Measurements from ENCODE around the gene ADAMTS16.

Gene ADAMTS16

DNA sequence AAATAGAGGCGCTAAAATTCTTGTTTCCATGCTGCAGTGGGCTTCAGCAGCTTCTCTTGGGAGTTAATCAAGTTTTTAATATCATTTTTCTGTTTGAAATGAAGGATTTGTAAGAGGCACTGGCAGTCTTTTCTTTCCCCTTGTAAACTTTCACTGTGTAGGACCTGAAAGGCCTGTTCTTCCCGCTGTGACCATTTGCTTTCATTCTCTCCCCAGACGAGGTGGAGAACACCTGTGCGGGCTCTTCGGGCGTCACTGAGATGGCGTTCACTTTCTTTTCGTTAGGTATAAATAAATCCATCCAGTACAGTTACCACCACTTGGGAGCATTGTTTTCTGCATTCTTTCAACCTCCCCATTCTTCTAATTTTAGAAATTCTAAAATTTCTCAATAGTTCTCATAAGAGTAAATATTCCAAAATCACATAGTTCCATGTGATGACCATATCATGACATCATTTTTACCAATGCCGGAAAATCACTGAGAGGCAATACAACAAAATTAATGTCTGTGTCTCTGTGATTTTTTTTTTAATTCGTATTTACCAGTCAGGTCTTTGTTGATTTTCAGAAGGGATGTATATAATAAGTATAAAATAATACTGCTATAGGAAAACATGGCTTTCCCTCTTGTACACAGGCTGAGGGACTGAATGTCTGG is 150.7 kb downstream of the ADAMTS16 start:
- ChIA-PET CTCF (no interaction called here), POLR2A (no interaction called here)
- no peak for TF ChIP-seq ELF4 (IDR thresholded peaks at IDR 0.05)
- TF ChIP-seq FOXK2 (IDR thresholded peaks at IDR 0.05): no peak
- TF ChIP-seq ZNF384 (IDR thresholded peaks at IDR 0.05): no peak
- no peak for TF ChIP-seq FOXA1 (IDR thresholded peaks at IDR 0.05)
- no peak for TF ChIP-seq BHLHE40 (IDR thresholded peaks at IDR 0.05; ENCODE audit: borderline replicate concordance)
- no peak for TF ChIP-seq HDGF (IDR thresholded peaks at IDR 0.05; ENCODE audit: borderline replicate concordance)
- TF ChIP-seq ARNT (IDR thresholded peaks at IDR 0.05): no peak
- TF ChIP-seq, protein P1, sequence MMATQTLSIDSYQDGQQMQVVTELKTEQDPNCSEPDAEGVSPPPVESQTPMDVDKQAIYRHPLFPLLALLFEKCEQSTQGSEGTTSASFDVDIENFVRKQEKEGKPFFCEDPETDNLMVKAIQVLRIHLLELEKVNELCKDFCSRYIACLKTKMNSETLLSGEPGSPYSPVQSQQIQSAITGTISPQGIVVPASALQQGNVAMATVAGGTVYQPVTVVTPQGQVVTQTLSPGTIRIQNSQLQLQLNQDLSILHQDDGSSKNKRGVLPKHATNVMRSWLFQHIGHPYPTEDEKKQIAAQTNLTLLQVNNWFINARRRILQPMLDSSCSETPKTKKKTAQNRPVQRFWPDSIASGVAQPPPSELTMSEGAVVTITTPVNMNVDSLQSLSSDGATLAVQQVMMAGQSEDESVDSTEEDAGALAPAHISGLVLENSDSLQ (IDR thresholded peaks at IDR 0.05): no peak
- no peak for TF ChIP-seq TARDBP (IDR thresholded peaks at IDR 0.05)
- TF ChIP-seq SP1 (IDR thresholded peaks at IDR 0.05): no peak
- TF ChIP-seq FOXM1 (IDR thresholded peaks at IDR 0.05; ENCODE audit: borderline replicate concordance): no peak
- no peak for TF ChIP-seq SUZ12 (IDR thresholded peaks at IDR 0.05)
- TF ChIP-seq LEF1 (IDR thresholded peaks at IDR 0.05; ENCODE audit: borderline replicate concordance): no peak
- no peak for TF ChIP-seq CTBP1 (IDR thresholded peaks at IDR 0.05; ENCODE audit: borderline replicate concordance)
- no peak for TF ChIP-seq L3MBTL2 (conservative IDR thresholded peaks at IDR 0.05)
- no peak for TF ChIP-seq NFRKB (IDR thresholded peaks at IDR 0.05)
- DNase-seq (ENCODE audit: extremely low spot score): no peak

DNA sequence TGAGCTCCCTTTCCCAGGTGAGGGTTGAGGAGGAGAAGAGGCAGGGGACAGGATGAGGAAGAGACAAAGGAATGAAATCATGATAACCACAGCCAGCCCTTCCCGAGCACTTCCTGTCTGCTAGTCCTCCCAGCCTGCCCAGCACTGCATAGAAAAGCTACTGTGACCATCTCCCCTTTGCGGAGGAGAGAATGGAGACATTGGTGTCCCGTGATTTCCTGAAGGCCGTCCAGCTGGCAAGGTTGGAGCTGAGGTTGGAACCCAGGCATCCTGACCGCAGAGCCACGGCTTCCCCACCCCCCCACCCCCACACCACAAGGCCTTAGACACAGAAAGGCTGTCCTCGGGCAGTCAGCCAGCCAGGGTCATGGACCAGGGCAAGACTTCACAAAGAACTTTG is 151.2 kb downstream of the ADAMTS16 start:
- ChIA-PET POLR2A (no interaction called here), CTCF (interaction anchor here (0.6 kb wide), 1 partner anchor 50 kb away, joined by 3 read pairs; no protein-coding TSS in a partner anchor)
- TF ChIP-seq TARDBP (IDR thresholded peaks at IDR 0.05) (no peak), SUZ12 (IDR thresholded peaks at IDR 0.05) (no peak), FOXM1 (IDR thresholded peaks at IDR 0.05; ENCODE audit: borderline replicate concordance) (no peak), FOXK2 (IDR thresholded peaks at IDR 0.05) (no peak)
- DNase-seq (ENCODE audit: extremely low spot score): no peak

DNA sequence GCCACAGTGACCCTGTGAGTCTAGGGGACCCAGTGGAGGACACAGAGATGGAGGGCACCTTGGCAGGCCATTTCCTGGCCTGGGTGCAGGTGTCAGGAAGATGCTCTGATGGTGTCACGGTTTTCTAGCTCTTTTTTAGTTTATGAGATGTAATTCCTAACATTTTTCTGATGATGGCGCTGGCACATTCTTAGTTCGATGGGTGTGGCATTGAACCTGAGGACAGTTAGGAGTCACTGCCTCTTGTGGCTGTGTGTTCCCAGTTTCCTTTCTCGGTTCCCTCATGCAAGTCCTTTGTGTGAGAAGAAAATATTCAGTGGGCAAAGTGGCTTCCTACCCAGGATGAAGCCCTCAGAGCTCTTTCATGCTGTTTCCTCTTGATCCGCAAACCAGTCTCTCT is 152.9 kb downstream of the ADAMTS16 start:
- no peak for DNase-seq (ENCODE audit: extremely low spot score)
- no peak for TF ChIP-seq NFRKB (IDR thresholded peaks at IDR 0.05)
- TF ChIP-seq FOXA1 (IDR thresholded peaks at IDR 0.05): no peak
- no peak for TF ChIP-seq SUZ12 (IDR thresholded peaks at IDR 0.05)
- no peak for TF ChIP-seq LEF1 (IDR thresholded peaks at IDR 0.05; ENCODE audit: borderline replicate concordance)
- no peak for TF ChIP-seq BHLHE40 (IDR thresholded peaks at IDR 0.05; ENCODE audit: borderline replicate concordance)
- TF ChIP-seq HDGF (IDR thresholded peaks at IDR 0.05; ENCODE audit: borderline replicate concordance): no peak
- no peak for TF ChIP-seq ARNT (IDR thresholded peaks at IDR 0.05)
- TF ChIP-seq, protein P1 (IDR thresholded peaks at IDR 0.05): no peak
- TF ChIP-seq FOXK2 (IDR thresholded peaks at IDR 0.05): no peak
- TF ChIP-seq ZNF384 (IDR thresholded peaks at IDR 0.05): no peak
- no peak for TF ChIP-seq CTBP1 (IDR thresholded peaks at IDR 0.05; ENCODE audit: borderline replicate concordance)
- POLR2A ChIA-PET: interaction anchor here (1.5 kb wide), 1 partner anchor 58 kb away, joined by 3 read pairs; no protein-coding TSS in a partner anchor
- CTCF ChIA-PET: interaction anchor here (0.6 to 1.5 kb wide), 12 partner anchors 37 to 413 kb away, joined by 3 to 14 read pairs (median 3); no protein-coding TSS in a partner anchor

DNA sequence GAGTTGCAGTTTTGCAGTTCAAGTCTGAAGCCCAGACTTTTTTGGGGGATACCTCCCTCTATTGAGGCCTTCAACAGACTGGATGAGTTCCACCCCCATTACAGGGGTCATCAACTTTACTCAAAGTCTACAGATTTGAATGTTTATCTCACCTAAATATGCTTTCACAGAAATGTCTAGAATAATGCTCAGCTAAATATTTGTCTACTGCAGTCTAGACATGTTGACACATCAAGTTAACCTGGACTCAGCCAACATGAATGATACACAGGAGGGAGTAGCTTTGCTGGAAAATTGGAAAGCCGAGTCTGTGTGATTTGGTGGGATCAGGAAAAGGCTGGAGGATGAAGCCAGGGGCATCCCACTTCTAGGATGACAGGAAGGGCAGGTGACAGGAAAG is 154.3 kb downstream of the ADAMTS16 start:
- CTCF ChIA-PET: interaction anchor here (0.9 to 1.5 kb wide), 2 partner anchors 36 to 109 kb away, joined by 3 read pairs; no protein-coding TSS in a partner anchor
- TF ChIP-seq SP1 (IDR thresholded peaks at IDR 0.05) (no peak), L3MBTL2 (conservative IDR thresholded peaks at IDR 0.05) (no peak), FOXA1 (IDR thresholded peaks at IDR 0.05) (no peak), ZNF384 (IDR thresholded peaks at IDR 0.05) (no peak), LEF1 (IDR thresholded peaks at IDR 0.05; ENCODE audit: borderline replicate concordance) (no peak), SUZ12 (IDR thresholded peaks at IDR 0.05) (no peak), ELF4 (IDR thresholded peaks at IDR 0.05) (no peak), CTBP1 (IDR thresholded peaks at IDR 0.05; ENCODE audit: borderline replicate concordance) (no peak), HDGF (IDR thresholded peaks at IDR 0.05; ENCODE audit: borderline replicate concordance) (no peak), FOXK2 (IDR thresholded peaks at IDR 0.05) (no peak), BHLHE40 (IDR thresholded peaks at IDR 0.05; ENCODE audit: borderline replicate concordance) (no peak), NFRKB (IDR thresholded peaks at IDR 0.05) (no peak)
- TF ChIP-seq, protein P1 (IDR thresholded peaks at IDR 0.05): no peak
- DNase-seq (ENCODE audit: extremely low spot score): no peak
- POLR2A ChIA-PET: no interaction called here

DNA sequence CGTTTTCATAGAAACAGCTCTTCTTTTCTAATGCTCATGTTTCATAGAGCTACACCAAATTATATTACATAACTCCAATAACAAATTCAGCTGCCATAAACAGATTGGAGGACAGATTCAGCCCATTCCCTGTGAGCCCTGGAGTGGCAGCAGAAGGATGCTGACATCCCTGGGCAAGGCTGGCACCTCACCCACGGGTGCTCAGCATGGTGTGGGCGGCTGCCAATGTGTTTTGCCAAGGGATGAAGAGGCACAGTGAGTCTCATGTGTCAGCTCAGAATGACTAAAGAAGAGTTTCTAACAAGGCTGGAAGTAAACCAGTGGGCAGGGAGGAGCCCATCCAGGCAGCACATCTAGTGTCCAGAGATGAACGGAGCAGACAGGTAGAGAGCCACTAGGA is 155.2 kb downstream of the ADAMTS16 start:
- no peak for TF ChIP-seq LEF1 (IDR thresholded peaks at IDR 0.05; ENCODE audit: borderline replicate concordance)
- no peak for TF ChIP-seq ARNT (IDR thresholded peaks at IDR 0.05)
- TF ChIP-seq ZNF384 (IDR thresholded peaks at IDR 0.05): no peak
- TF ChIP-seq, protein P1 (IDR thresholded peaks at IDR 0.05): no peak
- no peak for TF ChIP-seq FOXA1 (IDR thresholded peaks at IDR 0.05)
- no peak for TF ChIP-seq L3MBTL2 (conservative IDR thresholded peaks at IDR 0.05)
- TF ChIP-seq HDGF (IDR thresholded peaks at IDR 0.05; ENCODE audit: borderline replicate concordance): no peak
- no peak for TF ChIP-seq ELF4 (IDR thresholded peaks at IDR 0.05)
- no peak for TF ChIP-seq CTBP1 (IDR thresholded peaks at IDR 0.05; ENCODE audit: borderline replicate concordance)
- TF ChIP-seq TARDBP (IDR thresholded peaks at IDR 0.05): no peak
- no peak for TF ChIP-seq SP1 (IDR thresholded peaks at IDR 0.05)
- no peak for TF ChIP-seq NFRKB (IDR thresholded peaks at IDR 0.05)
- no peak for TF ChIP-seq FOXK2 (IDR thresholded peaks at IDR 0.05)
- TF ChIP-seq SUZ12 (IDR thresholded peaks at IDR 0.05): no peak
- no peak for TF ChIP-seq FOXM1 (IDR thresholded peaks at IDR 0.05; ENCODE audit: borderline replicate concordance)
- DNase-seq (ENCODE audit: extremely low spot score): no peak
- POLR2A ChIA-PET: no interaction called here
- CTCF ChIA-PET: no interaction called here
